Measurements from ENCODE around the gene SYT6. TPM values are rescaled to one million over a fixed set of nuclear protein-coding genes. Genes with fewer than 3 reads are reported as not detected.

Gene SYT6
- total RNA-seq, 1 experiment from 2014 or later = not detected

- no peak for DNase-seq (ENCODE audit: low read depth, low spot score)
- CTCF ChIA-PET = no interaction called here
- Histone ChIP-seq H3K27me3 (ENCODE audit: control insufficient read depth, insufficient read depth, low read length) (no peaks in the 10 kb centered on the region; the same call in 1 of the 2 replicates), H3K36me3 (ENCODE audit: control insufficient read depth, insufficient read depth, low read length) (no peaks in the 10 kb centered on the region; the same call in 1 of the 2 replicates), H3K4me1 (ENCODE audit: control insufficient read depth, insufficient read depth, low read length) (no peaks in the 10 kb centered on the region), H3K9me3 (ENCODE audit: control insufficient read depth, insufficient read depth, low read depth, low read length) (no peaks in the 10 kb centered on the region), H3K4me3 (ENCODE audit: low read depth in 2 of 2, low read length in 2 of 2) (no peak overlapping the region), H3K27ac (ENCODE audit: low read length) (no peak overlapping the region)
- in situ Hi-C loops (cut with HindIII; ENCODE audit: low pct_unique_long_range_greater_than_20kb, low sequenced_read_pairs) (no loop called here), intact Hi-C loops (cut with micrococcal nuclease; ENCODE audit: unreplicated experiment) (no loop called here)
- TF ChIP-seq SIN3A (IDR thresholded peaks at IDR 0.05; ENCODE audit: borderline replicate concordance, insufficient read depth, low read depth, low read length) (no peak), POLR2AphosphoS5 (IDR thresholded peaks at IDR 0.05; ENCODE audit: low read depth, low read length) (no peak), REST (IDR thresholded peaks at IDR 0.05; ENCODE audit: insufficient read depth in 1 of 2, low read depth in 2 of 2, low read length in 1 of 2) (no peak), TCF7L2 (IDR thresholded peaks at IDR 0.05; ENCODE audit: low read depth, low read length) (no peak), CTCF (IDR thresholded peaks at IDR 0.05) (no peak)
- no peak for ATAC-seq
- no TSS peak for BruUV-seq (replicated peaks)
- POLR2A ChIA-PET = no interaction called here
These were observed 44.9 kb downstream of the SYT6 start for GRCh38 chr1:114108751-114109255.

DNA sequence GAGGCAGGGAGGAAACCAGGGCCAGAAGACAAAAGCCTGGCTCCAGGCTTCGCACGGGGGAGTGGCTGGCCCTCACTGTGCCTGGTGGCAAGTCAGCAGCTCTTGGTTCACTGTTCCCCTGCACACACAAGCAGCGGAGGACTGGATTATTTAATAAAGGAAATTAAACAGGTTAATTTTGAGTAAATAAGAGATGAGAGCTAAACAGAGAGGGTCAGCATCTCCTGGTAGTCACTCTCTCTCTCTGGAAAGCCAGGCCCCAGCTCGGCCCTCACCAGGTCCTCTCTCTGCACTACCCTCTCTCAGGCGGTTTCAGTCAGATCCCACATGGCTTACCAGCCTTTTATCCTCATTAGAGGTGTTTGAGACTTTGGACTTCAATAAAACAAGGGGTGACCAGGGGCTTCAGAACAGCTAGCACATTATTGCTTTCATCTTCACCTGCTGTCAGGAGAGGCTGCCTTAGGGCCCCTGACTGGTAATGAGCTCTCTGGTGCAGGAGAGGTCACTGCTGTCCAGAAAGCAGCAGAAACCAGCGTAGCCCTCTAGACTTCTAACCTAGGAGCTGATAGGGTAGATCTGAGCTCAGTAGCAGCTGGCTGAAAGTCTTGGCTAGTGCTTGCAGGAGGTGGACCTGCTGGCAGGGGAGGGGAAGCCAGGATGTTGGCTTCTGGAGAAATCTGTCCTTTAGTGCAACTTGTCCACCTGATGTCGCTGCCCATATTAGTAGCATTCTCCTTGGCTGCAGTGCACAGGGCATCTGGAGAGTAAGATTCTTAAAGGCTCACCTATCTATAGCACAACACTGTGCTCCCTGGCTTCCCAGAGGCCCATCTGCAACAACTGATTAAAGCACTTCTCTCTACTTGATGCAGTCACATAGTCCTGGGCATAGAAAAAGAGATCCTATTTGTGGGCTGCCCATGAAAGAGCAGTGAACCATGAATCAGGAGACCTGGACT is 45.9 kb downstream of the SYT6 start:
- no peak for ATAC-seq

More for the DNA sequence above, 45.9 kb downstream of the SYT6 start:
- Histone ChIP-seq H3K27ac (ENCODE audit: low read length) (no peak overlapping the region), H3K4me1 (ENCODE audit: control insufficient read depth, insufficient read depth, low read length) (no peaks in the 10 kb centered on the region), H3K4me3 (ENCODE audit: low read depth in 2 of 2, low read length in 2 of 2) (no peak overlapping the region), H3K27me3 (ENCODE audit: control insufficient read depth, insufficient read depth, low read length) (no peaks in the 10 kb centered on the region; the same call in 1 of the 2 replicates), H3K36me3 (ENCODE audit: control insufficient read depth, insufficient read depth, low read length) (no peaks in the 10 kb centered on the region; the same call in 1 of the 2 replicates), H3K9me3 (ENCODE audit: control insufficient read depth, insufficient read depth, low read depth, low read length) (no peaks in the 10 kb centered on the region)
- in situ Hi-C loops (cut with HindIII; ENCODE audit: low pct_unique_long_range_greater_than_20kb, low sequenced_read_pairs) = no loop called here
- CTCF ChIA-PET = interaction anchor here (1.2 kb wide), 1 partner anchor 175 kb away, joined by 3 read pairs; no protein-coding TSS in a partner anchor
- TF ChIP-seq SIN3A (IDR thresholded peaks at IDR 0.05; ENCODE audit: borderline replicate concordance, insufficient read depth, low read depth, low read length) (no peak), REST (IDR thresholded peaks at IDR 0.05; ENCODE audit: insufficient read depth in 1 of 2, low read depth in 2 of 2, low read length in 1 of 2) (no peak), POLR2AphosphoS5 (IDR thresholded peaks at IDR 0.05; ENCODE audit: low read depth, low read length) (no peak), TCF7L2 (IDR thresholded peaks at IDR 0.05; ENCODE audit: low read depth, low read length) (no peak), CTCF (IDR thresholded peaks at IDR 0.05) (no peak)
- POLR2A ChIA-PET = no interaction called here
- no peak for DNase-seq (ENCODE audit: low read depth, low spot score)
- intact Hi-C loops (cut with micrococcal nuclease; ENCODE audit: unreplicated experiment) = no loop called here
- BruUV-seq (replicated peaks) = no TSS peak

Measured in Panc1 (cell line).